GM13976 (cell line): Measurements from ENCODE around the gene ALG14.
"Not testable (repeated sequence)": the region's sequence is repeated elsewhere in the genome, so short reads cannot be mapped to it uniquely, and the experiment has no call there.

ENCODE experiments used
- DNase-seq: peaks from one replicate; pipeline ENCODE4 v3.0.0; 2012; ENCODE audit warnings: low spot score
- in situ Hi-C: fragments of 300-500 bp; cut with MboI; formaldehyde crosslinking; loops from one replicate; pipeline ENCODE4 v1.12.0; 2022; ENCODE audit warnings: low sequenced_read_pairs, mixed read lengths, inconsistent platforms; ENCODE audit not compliant: unreplicated experiment
- TF ChIP-seq, protein P1 (sequence below): IDR thresholded peaks from 2 replicates; pipeline ENCODE4 v1.5.1; 2012; ENCODE audit warnings: borderline replicate concordance, mild to moderate bottlenecking; ENCODE audit not compliant: insufficient read depth; ENCODE audit errors: extremely low read depth, missing control alignments, control extremely low read depth

The ALG14 gene

GRCh38 chr1:95097426-95097825 is 24.7 kb upstream of the ALG14 start:
- TF ChIP-seq, protein P1, sequence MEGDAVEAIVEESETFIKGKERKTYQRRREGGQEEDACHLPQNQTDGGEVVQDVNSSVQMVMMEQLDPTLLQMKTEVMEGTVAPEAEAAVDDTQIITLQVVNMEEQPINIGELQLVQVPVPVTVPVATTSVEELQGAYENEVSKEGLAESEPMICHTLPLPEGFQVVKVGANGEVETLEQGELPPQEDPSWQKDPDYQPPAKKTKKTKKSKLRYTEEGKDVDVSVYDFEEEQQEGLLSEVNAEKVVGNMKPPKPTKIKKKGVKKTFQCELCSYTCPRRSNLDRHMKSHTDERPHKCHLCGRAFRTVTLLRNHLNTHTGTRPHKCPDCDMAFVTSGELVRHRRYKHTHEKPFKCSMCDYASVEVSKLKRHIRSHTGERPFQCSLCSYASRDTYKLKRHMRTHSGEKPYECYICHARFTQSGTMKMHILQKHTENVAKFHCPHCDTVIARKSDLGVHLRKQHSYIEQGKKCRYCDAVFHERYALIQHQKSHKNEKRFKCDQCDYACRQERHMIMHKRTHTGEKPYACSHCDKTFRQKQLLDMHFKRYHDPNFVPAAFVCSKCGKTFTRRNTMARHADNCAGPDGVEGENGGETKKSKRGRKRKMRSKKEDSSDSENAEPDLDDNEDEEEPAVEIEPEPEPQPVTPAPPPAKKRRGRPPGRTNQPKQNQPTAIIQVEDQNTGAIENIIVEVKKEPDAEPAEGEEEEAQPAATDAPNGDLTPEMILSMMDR, result no peak
- DNase-seq, result no peak
- in situ Hi-C loops, result no loop called here

- in situ Hi-C loops, result no loop called here
- no peak for DNase-seq
- TF ChIP-seq, protein P1, result no peak
Observed at GRCh38 chr1:95096218-95096841, 23.6 kb upstream of the ALG14 start.

DNA sequence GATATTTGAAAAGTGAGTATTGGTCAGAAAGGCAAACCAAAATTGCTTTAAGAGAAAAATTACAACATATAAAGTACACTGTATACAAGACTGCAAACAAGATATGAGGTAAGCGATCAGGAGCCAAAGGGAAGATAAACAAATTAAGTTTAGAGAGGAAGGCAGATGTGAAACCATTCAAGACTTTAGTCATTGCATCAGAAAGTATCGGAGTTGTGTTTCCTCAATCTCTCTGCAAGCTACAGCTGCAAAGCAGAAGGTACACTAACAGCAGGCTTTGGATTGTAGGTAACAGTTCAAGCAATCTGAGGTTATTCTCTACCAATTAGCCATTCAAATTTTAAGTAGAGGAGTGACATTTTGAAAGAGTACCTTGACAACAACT is 23.1 kb upstream of the ALG14 start:
- TF ChIP-seq, protein P1, result no peak
- DNase-seq, result peak; percentile 54
- in situ Hi-C loops, result no loop called here

DNA sequence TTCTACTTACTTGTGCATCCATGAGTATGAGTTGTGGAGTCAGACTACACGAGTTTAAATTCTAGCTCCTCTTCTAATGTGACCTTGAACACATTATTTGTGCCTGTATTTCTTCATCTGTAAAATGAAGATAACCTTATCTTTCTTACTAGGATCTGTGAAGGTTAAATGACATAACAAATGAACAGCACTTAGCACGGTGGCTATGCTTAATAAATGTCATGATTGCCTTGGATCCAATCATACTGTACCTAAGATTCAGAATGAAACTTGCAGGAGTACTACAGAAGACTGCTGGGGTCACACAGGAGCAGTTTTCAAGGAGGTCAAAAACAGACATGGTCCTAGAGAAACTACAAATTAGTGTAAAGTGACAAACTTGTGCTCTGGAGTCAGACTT is 22.2 kb upstream of the ALG14 start:
- TF ChIP-seq, protein P1, result no peak
- DNase-seq, result no peak
- in situ Hi-C loops, result no loop called here

GRCh38 chr1:95093296-95093695 is 20.5 kb upstream of the ALG14 start:
- DNase-seq, result no peak
- in situ Hi-C loops, result no loop called here
- TF ChIP-seq, protein P1, result no peak

- DNase-seq, in situ Hi-C loops: not testable (repeated sequence)
Observed at GRCh38 chr1:95092891-95093290, 20.1 kb upstream of the ALG14 start.

DNA sequence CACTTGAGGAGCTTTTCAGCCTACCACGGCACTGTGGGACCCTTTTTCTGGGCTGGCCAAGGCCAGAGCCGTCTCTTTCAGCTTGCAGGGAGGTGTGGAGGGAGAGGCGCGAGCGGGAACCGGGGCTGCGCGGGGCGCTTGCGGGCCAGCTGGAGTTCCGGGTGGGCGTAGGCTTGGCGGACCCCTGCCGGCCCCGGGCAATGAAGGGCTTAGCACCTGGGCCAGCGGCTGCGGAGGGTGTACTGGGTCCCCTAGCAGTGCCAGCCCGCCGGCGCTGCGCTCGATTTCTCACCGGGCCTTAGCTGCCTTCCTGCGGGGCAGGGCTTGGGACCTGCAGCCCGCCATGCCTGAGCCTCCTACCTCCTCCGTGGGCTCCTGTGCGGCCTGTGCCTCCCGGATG is 18.5 kb upstream of the ALG14 start:
- DNase-seq, in situ Hi-C loops: not testable (repeated sequence)
